RKO (cell line): Measurements from ENCODE around the gene XRRA1.
"Not testable (repeated sequence)": the region's sequence is repeated elsewhere in the genome, so short reads cannot be mapped to it uniquely, and the experiment has no call there.

Experiments
- DNase-seq: peaks from one replicate; pipeline ENCODE4 v3.0.0-alpha.2; 2016; ENCODE audit warnings: low spot score

XRRA1 gene

GRCh38 chr11:74895340-74896116 is 53.4 kb downstream of the XRRA1 start:
- no peak for DNase-seq

GRCh38 chr11:74893015-74893414 is 55.9 kb downstream of the XRRA1 start:
- not testable (repeated sequence) for DNase-seq

- DNase-seq: peak; percentile 25
Observed at GRCh38 chr11:74877132-74877531, 71.8 kb downstream of the XRRA1 start.

GRCh38 chr11:74871037-74871436 is 77.9 kb downstream of the XRRA1 start:
- DNase-seq: peak; percentile 16

GRCh38 chr11:74870485-74870884 is 78.4 kb downstream of the XRRA1 start:
- DNase-seq: peak; percentile 36

GRCh38 chr11:74866557-74866956 is 82.3 kb downstream of the XRRA1 start:
- DNase-seq: no peak

GRCh38 chr11:74863410-74863809 is 85.5 kb downstream of the XRRA1 start:
- DNase-seq: no peak

- DNase-seq: peak; percentile 21
Observed at GRCh38 chr11:74860743-74861142, 88.1 kb downstream of the XRRA1 start.

- DNase-seq: no peak
Observed at GRCh38 chr11:74853223-74853622, 95.7 kb downstream of the XRRA1 start.

- no peak for DNase-seq
Observed at GRCh38 chr11:74849525-74850391, 99.1 kb downstream of the XRRA1 start.

- no peak for DNase-seq
Observed at GRCh38 chr11:74847895-74848294, 101.0 kb downstream of the XRRA1 start.

GRCh38 chr11:74847395-74847794 is 101.5 kb downstream of the XRRA1 start:
- no peak for DNase-seq

GRCh38 chr11:74846770-74847169 is 102.1 kb downstream of the XRRA1 start:
- DNase-seq: no peak

- DNase-seq: no peak
Observed at GRCh38 chr11:74845978-74846517, 102.8 kb downstream of the XRRA1 start.

GRCh38 chr11:74844865-74845264 is 104.0 kb downstream of the XRRA1 start:
- DNase-seq: no peak

GRCh38 chr11:74844072-74844471 is 104.8 kb downstream of the XRRA1 start:
- DNase-seq: no peak

GRCh38 chr11:74842967-74843366 is 105.9 kb downstream of the XRRA1 start:
- no peak for DNase-seq

GRCh38 chr11:74840486-74840885 is 108.4 kb downstream of the XRRA1 start:
- DNase-seq: no peak

GRCh38 chr11:74839971-74840370 is 108.9 kb downstream of the XRRA1 start:
- DNase-seq: no peak

GRCh38 chr11:74839446-74839845 is 109.4 kb downstream of the XRRA1 start:
- no peak for DNase-seq

- no peak for DNase-seq
Observed at GRCh38 chr11:74838188-74838587, 110.7 kb downstream of the XRRA1 start.

- no peak for DNase-seq
Observed at GRCh38 chr11:74837191-74837590, 111.7 kb downstream of the XRRA1 start.

- no peak for DNase-seq
Observed at GRCh38 chr11:74826901-74827300, 122.0 kb downstream of the XRRA1 start.
